CD14-positive monocyte (primary cell): Measurements from ENCODE around the gene ADAMTS17. TPM values are rescaled to one million over a fixed set of nuclear protein-coding genes. Genes with fewer than 3 reads are reported as not detected.
A peak's percentile ranks its signal among the peaks of the same experiment; 100 is the strongest.
"Not testable (repeated sequence)": the region's sequence is repeated elsewhere in the genome, so short reads cannot be mapped to it uniquely, and the experiment has no call there.

ENCODE experiments used
- DNase-seq, 3 donors: peaks; one replicate each; pipeline ENCODE4 v3.0.0-alpha.2; 2011 to 2022
- H2AFZ ChIP-seq: 2 replicates; pipeline ENCODE4 v1.6.0; 2012; ENCODE audit warnings: mild to moderate bottlenecking, low read depth, low read length, inconsistent platforms; ENCODE audit not compliant: insufficient read depth, poor library complexity, severe bottlenecking
- H3K27ac ChIP-seq, 2 donors: 1 replicate in 1 of 2; 2 replicates in 1 of 2; pipeline ENCODE4 v1.5.1; 2012 to 2013; ENCODE audit warnings: low read length in 2 of 2, control low read depth in 1 of 2, inconsistent platforms in 1 of 2, low read depth in 1 of 2, mild to moderate bottlenecking in 1 of 2
- H3K27me3 ChIP-seq, 2 donors: one replicate each; pipeline versions ENCODE4 v1.6.0 to v1.6.1; 2011 to 2013; ENCODE audit warnings: low read length in 2 of 2; ENCODE audit not compliant: control insufficient read depth in 2 of 2, insufficient read depth in 2 of 2
- H3K36me3 ChIP-seq, 2 donors: replicated peaks in 1 of 2; 1 replicate in 1 of 2; 2 replicates in 1 of 2; pipeline versions ENCODE4 v1.5.1 to v1.6.1; 2012 to 2013; ENCODE audit warnings: low read length in 2 of 2, control low read depth in 1 of 2, inconsistent platforms in 1 of 2, mild to moderate bottlenecking in 1 of 2; ENCODE audit not compliant: insufficient read depth in 2 of 2, control insufficient read depth in 1 of 2
- H3K4me1 ChIP-seq, 2 donors: 1 replicate in 1 of 2; 2 replicates in 1 of 2; pipeline versions ENCODE4 v1.5.1 to v1.6.1; 2012 to 2013; ENCODE audit warnings: low read length in 2 of 2, control low read depth in 1 of 2, inconsistent platforms in 1 of 2, mild to moderate bottlenecking in 1 of 2, moderate library complexity in 1 of 2; ENCODE audit not compliant: insufficient read depth in 2 of 2, control insufficient read depth in 1 of 2
- H3K4me2 ChIP-seq: replicated peaks from 2 replicates; pipeline ENCODE3; 2012; ENCODE audit warnings: low read length, moderate library complexity, mild to moderate bottlenecking; ENCODE audit not compliant: poor library complexity, severe bottlenecking; ENCODE audit errors: extremely low read depth
- H3K4me3 ChIP-seq, 3 experiments: fragments of 200-600 bp in 1 of 3; sonication (generic) in 1 of 3; replicated peaks in 1 of 3; 1 replicate in 2 of 3; 2 replicates in 1 of 3; pipeline ENCODE4 v1.5.1; 2011 to 2013; ENCODE audit warnings: low read length in 3 of 3, mild to moderate bottlenecking in 3 of 3, control low read depth in 2 of 3, low read depth in 2 of 3, inconsistent platforms in 1 of 3, moderate library complexity in 1 of 3
- H3K79me2 ChIP-seq: 2 replicates; pipeline ENCODE4 v1.6.0; 2012; ENCODE audit warnings: mild to moderate bottlenecking, control low read depth, inconsistent platforms, low read length, moderate library complexity; ENCODE audit not compliant: insufficient read depth
- H3K9ac ChIP-seq: 2 replicates; pipeline ENCODE4 v1.6.0; 2017; ENCODE audit warnings: low read length, mild to moderate bottlenecking; ENCODE audit not compliant: insufficient read depth, poor library complexity, severe bottlenecking
- H3K9me3 ChIP-seq, 2 donors: replicated peaks in 1 of 2; 1 replicate in 1 of 2; 2 replicates in 1 of 2; pipeline versions ENCODE4 v1.5.1 to v1.6.1; 2012 to 2013; ENCODE audit warnings: low read length in 2 of 2, control low read depth in 1 of 2; ENCODE audit not compliant: control insufficient read depth in 1 of 2, insufficient read depth in 1 of 2
- H4K20me1 ChIP-seq: 2 replicates; pipeline ENCODE4 v1.6.0; 2012; ENCODE audit warnings: mild to moderate bottlenecking, low read length, control low read depth, moderate library complexity; ENCODE audit not compliant: insufficient read depth
- H3K27ac Mint-ChIP-seq, 7 donors: one replicate each; pipeline ENCODE4 v1.8.0; 2020; ENCODE audit warnings: mild to moderate bottlenecking in 7 of 7, mixed read lengths in 7 of 7, moderate library complexity in 6 of 7, inconsistent platforms in 2 of 7
- H3K27me3 Mint-ChIP-seq, 3 donors: one replicate each; pipeline ENCODE4 v1.8.0; 2021 to 2022; ENCODE audit warnings: low read depth in 3 of 3, mild to moderate bottlenecking in 3 of 3, mixed read lengths in 3 of 3, moderate library complexity in 3 of 3, inconsistent platforms in 1 of 3
- H3K36me3 Mint-ChIP-seq, 2 donors: one replicate each; pipeline ENCODE4 v1.8.0; 2020; ENCODE audit warnings: mixed read lengths in 2 of 2, inconsistent platforms in 1 of 2, mild to moderate bottlenecking in 1 of 2
- H3K4me1 Mint-ChIP-seq: one replicate; pipeline ENCODE4 v1.8.0; 2020; ENCODE audit warnings: mild to moderate bottlenecking, mixed read lengths
- H3K4me3 Mint-ChIP-seq, 2 donors: one replicate each; pipeline ENCODE4 v1.8.0; 2020; ENCODE audit warnings: mild to moderate bottlenecking in 2 of 2, mixed read lengths in 2 of 2, moderate library complexity in 1 of 2
- H3K9me3 Mint-ChIP-seq, 7 donors: one replicate each; pipeline ENCODE4 v1.8.0; 2020 to 2022; ENCODE audit warnings: mixed read lengths in 7 of 7, mild to moderate bottlenecking in 6 of 7, moderate library complexity in 6 of 7, inconsistent platforms in 2 of 7
- WGBS: methylation state at CpG from one replicate; pipeline ENCODE4 v1.1.5; 2013; ENCODE audit warnings: missing lambda C conversion rate; ENCODE audit not compliant: insufficient coverage; 5-methylcytosine and 5-hydroxymethylcytosine counted together
- intact Hi-C, 2 donors: fragments of 100-400 bp; cut with micrococcal nuclease; formaldehyde crosslinking; loops; one replicate each; pipeline versions ENCODE4 v1.15.0 to v1.15.1; 2023
- polyA plus RNA-seq, 3 donors: library from polyadenylated mRNA; depleted of rRNA in 1 of 3; unstranded in 2 of 3; stranded (reverse) in 1 of 3; fragments of 300-500 nt in 2 of 3; fragments of >200 nt in 1 of 3; fragmentation: Illumina TruSeq in 2 of 3; gene quantifications; 1 replicate in 2 of 3; 2 replicates in 1 of 3; pipeline ENCODE4 v1.2.3, GENCODE V29; 2012 to 2021
- TF ChIP-seq, protein P1 (sequence below): fragments of 200-600 bp; IDR thresholded peaks from one replicate; pipeline ENCODE4 v1.8.0; 2022; ENCODE audit warnings: antibody characterized with exemption, mild to moderate bottlenecking

ADAMTS17 gene
- polyA plus RNA-seq, 3 donors: 0.03 to 0.25 TPM; not detected in 1

DNA sequence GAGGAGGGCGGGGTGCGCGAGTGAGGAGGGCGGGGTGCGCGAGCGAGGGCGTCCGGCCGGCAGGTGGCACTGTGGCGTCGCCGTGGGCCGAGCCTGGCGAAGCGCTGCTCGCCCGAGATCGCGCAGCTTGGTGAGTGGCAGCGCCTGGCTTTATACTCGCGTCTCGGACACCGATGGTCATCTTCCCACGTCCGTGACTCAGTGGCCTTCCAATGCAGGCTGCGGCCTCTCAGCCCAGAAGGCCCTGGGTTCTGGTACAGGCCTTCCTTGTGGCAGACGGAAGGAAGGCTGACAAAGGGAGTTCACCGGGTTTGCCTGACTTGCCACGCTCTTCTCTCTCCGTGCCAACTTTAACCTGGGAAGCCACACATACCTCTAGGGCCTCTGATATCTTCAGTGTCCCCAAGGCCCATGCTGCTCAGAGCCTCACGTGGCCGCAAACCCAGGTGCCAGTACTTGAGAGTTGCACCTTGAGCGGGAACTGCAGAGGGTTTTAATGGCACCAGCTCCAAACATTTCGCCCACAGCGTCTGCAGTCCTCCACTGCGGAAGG, 413.3 kb downstream of the ADAMTS17 start:
- H3K4me2 ChIP-seq: peak overlapping the region; percentile 78
- 4% methylated on average over 35 of the region's 38 CpGs for WGBS
- H3K36me3 Mint-ChIP-seq: no peaks in the 10 kb centered on the region
- peak overlapping the region; percentile 75 to 88 for H3K4me3 Mint-ChIP-seq
- TF ChIP-seq, protein P1, sequence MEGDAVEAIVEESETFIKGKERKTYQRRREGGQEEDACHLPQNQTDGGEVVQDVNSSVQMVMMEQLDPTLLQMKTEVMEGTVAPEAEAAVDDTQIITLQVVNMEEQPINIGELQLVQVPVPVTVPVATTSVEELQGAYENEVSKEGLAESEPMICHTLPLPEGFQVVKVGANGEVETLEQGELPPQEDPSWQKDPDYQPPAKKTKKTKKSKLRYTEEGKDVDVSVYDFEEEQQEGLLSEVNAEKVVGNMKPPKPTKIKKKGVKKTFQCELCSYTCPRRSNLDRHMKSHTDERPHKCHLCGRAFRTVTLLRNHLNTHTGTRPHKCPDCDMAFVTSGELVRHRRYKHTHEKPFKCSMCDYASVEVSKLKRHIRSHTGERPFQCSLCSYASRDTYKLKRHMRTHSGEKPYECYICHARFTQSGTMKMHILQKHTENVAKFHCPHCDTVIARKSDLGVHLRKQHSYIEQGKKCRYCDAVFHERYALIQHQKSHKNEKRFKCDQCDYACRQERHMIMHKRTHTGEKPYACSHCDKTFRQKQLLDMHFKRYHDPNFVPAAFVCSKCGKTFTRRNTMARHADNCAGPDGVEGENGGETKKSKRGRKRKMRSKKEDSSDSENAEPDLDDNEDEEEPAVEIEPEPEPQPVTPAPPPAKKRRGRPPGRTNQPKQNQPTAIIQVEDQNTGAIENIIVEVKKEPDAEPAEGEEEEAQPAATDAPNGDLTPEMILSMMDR: peak; percentile 56
- peak overlapping the region; percentile 85 for H2AFZ ChIP-seq
- H3K9ac ChIP-seq: peak overlapping the region; percentile 44
- peak overlapping the region; percentile 32 to 64 (median 35) for H3K4me3 ChIP-seq
- H3K36me3 ChIP-seq: no peaks in the 10 kb centered on the region
- H3K27me3 Mint-ChIP-seq: peaks cover 30 to 43% (median 32%) of the 10 kb centered on the region in 3 donors
- H3K27ac ChIP-seq: peak overlapping the region in 1 of 2 donors; percentile 20
- H3K4me1 ChIP-seq: peaks cover 14 to 17% of the 10 kb centered on the region in 2 donors
- no peaks in the 10 kb centered on the region for H4K20me1 ChIP-seq
- H3K79me2 ChIP-seq: no peaks in the 10 kb centered on the region
- intact Hi-C loops: loop anchor here (10.0 kb wide), 2 partner anchors 194 to 674 kb away; partner anchors contain the start of genes LYSMD4 (in 2 of the 2) and LRRC28 (in 1 of the 2)
- H3K27ac Mint-ChIP-seq: peak overlapping the region in 6 of 7 donors; percentile 57 to 77 (median 66)
- peaks cover 10 to 25% of the 10 kb centered on the region in 2 donors for H3K27me3 ChIP-seq
- DNase-seq: peak; percentile 71 to 89 (median 82)
- H3K9me3 Mint-ChIP-seq: peaks cover 0 to 9% (median 0%) of the 10 kb centered on the region in 7 donors
- H3K9me3 ChIP-seq: no peaks in the 10 kb centered on the region
- peaks cover 13% of the 10 kb centered on the region for H3K4me1 Mint-ChIP-seq

DNA sequence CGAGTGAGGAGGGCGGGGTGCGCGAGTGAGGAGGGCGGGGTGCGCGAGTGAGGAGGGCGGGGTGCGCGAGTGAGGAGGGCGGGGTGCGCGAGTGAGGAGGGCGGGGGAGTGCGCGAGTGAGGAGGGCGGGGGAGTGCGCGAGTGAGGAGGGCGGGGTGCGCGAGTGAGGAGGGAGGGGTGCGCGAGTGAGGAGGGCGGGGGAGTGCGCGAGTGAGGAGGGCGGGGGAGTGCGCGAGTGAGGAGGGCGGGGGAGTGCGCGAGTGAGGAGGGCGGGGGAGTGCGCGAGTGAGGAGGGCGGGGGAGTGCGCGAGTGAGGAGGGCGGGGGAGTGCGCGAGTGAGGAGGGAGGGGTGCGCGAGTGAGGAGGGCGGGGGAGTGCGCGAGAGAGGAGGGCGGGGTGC, 415.2 kb downstream of the ADAMTS17 start:
- H3K27ac Mint-ChIP-seq, H3K4me3 Mint-ChIP-seq, H3K9me3 ChIP-seq, H3K4me3 ChIP-seq, H2AFZ ChIP-seq, DNase-seq, H3K27ac ChIP-seq, H3K36me3 ChIP-seq, H3K79me2 ChIP-seq, H4K20me1 ChIP-seq, H3K4me2 ChIP-seq, H3K9ac ChIP-seq, H3K36me3 Mint-ChIP-seq, H3K9me3 Mint-ChIP-seq: not testable (repeated sequence)
- peaks cover 21 to 41% of the 10 kb centered on the region in 2 donors for H3K27me3 ChIP-seq
- intact Hi-C loops: loop anchor here (10.0 kb wide), 2 partner anchors 192 to 672 kb away; partner anchors contain the start of genes LYSMD4 (in 2 of the 2) and LRRC28 (in 1 of the 2)
- H3K4me1 ChIP-seq: peaks cover 14 to 17% of the 10 kb centered on the region in 2 donors
- no CpG with 5 or more reads among the region's 48 CpGs for WGBS
- Mint-ChIP-seq H3K4me1 (peaks cover 13% of the 10 kb centered on the region), H3K27me3 (peaks cover 38 to 51% (median 44%) of the 10 kb centered on the region in 3 donors)
